DLD1 (cell line): ENCODE measurements around the gene SOX11.
"Not testable (repeated sequence)": the region's sequence is repeated elsewhere in the genome, so short reads cannot be mapped to it uniquely, and the experiment has no call there.

Experiments
- in situ Hi-C: cut with HindIII; loops from 2 replicates; pipeline ENCODE4 v1.10.0; 2017; ENCODE audit warnings: low sequenced_read_pairs

Gene SOX11

GRCh38 chr2:5691985-5692529 lies at the start of gene SOX11:
SOX11 (plus strand) TSS chr2:5692384; CDS start chr2:5692722, 338 bp downstream.
- in situ Hi-C loops: no loop called here

- in situ Hi-C loops: not testable (repeated sequence)
Measured at GRCh38 chr2:5652734-5653133, 39.5 kb upstream of the SOX11 start.

GRCh38 chr2:5653756-5654155 lies 38.4 kb upstream of the SOX11 start:
- in situ Hi-C loops: not testable (repeated sequence)

DNA sequence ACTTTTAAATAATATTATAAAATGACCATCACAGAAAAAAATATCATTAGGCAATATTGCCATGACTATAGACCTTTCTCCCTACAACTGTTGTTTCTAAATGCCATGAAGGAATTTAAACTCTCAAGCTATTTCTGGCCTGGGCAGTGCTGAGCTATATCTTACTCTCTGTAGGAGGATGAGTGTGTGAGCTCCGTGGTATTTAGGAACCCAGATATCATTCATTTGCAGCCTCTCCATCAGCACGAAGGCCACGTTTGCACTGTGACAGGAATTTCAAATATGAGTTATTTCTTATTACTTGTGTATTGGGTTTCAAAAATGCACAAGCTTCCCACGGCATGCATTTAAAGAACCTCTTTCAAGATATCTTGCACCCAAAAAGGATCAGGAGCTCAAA lies 35.0 kb upstream of the SOX11 start:
- in situ Hi-C loops: no loop called here

GRCh38 chr2:5660591-5660990 lies 31.6 kb upstream of the SOX11 start:
- in situ Hi-C loops: no loop called here

DNA sequence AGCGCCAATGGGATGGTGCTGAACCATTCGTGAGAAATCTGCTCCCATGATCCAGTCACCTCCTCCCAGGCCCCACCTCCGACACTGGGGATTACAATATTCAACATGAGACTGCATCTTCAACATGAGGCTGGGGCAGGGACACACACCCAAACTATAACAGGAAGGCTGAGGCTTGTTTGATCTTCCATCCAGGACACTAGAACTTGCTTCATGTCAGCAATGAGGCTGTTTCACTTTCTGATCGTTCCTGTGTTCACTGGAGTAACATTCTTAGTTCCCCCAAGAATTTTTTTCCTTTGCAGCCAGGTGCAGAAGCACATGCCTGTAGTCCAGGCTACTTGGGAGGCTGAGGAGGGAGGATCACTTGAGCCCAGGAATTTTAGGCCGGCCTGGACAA lies 30.8 kb upstream of the SOX11 start:
- in situ Hi-C loops: no loop called here

GRCh38 chr2:5664278-5664681 lies 27.9 kb upstream of the SOX11 start:
- in situ Hi-C loops: no loop called here

DNA sequence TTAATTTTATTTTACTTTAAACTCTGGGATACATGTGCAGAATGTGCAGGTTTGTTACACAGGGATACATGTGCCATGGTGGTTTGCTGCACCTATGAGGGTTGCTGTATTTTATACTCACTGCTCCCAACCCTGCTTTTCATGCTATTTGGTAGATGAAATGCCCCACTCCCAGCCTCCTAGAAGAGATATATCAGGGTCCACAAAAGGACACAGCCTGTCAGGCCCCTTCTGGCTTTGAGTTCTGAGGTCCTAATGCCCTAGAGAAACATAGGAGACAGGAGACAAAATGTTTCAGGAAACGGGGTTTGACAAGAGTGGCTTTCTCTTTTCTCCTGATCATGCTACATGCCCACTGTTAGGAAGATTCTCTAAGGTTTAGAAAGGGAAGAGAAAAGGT lies 27.1 kb upstream of the SOX11 start:
- in situ Hi-C loops: no loop called here

DNA sequence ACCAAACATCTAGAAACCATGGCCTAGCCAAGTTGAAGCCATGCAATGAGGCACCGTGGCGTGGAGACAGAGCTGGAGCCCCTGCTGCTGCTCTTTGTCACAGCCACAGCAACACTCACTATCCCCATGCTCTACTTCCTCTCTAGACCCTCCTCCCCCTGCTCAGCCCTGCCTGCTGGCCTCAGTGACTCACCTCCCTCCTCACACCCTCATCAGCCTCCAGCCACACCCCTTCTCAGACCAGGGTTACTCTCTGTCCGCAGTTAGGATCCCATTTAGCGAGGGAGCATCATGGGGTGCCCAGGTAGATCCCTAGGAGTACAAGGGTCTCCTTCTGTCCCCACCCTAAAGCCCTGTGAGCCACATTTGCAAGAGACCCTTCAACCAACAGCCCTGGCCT lies 25.4 kb upstream of the SOX11 start:
- in situ Hi-C loops: no loop called here

DNA sequence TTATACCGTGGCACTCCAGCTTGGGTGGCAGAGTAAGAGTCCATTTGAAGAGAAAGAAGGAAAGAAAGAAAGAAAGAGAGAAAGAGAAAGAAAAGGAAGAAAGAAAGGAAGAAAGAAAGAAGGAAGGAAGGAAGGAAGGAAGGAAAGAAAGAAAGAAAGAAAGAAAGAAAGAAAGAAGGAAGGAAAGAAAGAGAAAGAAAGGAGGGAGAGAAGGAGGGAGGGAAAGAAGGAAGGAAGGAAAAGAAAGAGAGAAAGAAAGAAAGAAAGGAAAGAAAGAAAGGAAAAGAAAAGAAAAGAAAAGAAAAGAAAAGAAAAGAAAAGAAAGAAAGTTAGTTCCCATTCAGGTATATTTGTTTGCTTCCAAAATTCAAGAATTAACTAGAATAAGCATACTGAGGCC lies 24.5 kb upstream of the SOX11 start:
- in situ Hi-C loops: not testable (repeated sequence)

- in situ Hi-C loops: no loop called here
Measured at GRCh38 chr2:5668682-5669250, 23.4 kb upstream of the SOX11 start.

GRCh38 chr2:5672749-5673144 lies 19.4 kb upstream of the SOX11 start:
- in situ Hi-C loops: no loop called here

DNA sequence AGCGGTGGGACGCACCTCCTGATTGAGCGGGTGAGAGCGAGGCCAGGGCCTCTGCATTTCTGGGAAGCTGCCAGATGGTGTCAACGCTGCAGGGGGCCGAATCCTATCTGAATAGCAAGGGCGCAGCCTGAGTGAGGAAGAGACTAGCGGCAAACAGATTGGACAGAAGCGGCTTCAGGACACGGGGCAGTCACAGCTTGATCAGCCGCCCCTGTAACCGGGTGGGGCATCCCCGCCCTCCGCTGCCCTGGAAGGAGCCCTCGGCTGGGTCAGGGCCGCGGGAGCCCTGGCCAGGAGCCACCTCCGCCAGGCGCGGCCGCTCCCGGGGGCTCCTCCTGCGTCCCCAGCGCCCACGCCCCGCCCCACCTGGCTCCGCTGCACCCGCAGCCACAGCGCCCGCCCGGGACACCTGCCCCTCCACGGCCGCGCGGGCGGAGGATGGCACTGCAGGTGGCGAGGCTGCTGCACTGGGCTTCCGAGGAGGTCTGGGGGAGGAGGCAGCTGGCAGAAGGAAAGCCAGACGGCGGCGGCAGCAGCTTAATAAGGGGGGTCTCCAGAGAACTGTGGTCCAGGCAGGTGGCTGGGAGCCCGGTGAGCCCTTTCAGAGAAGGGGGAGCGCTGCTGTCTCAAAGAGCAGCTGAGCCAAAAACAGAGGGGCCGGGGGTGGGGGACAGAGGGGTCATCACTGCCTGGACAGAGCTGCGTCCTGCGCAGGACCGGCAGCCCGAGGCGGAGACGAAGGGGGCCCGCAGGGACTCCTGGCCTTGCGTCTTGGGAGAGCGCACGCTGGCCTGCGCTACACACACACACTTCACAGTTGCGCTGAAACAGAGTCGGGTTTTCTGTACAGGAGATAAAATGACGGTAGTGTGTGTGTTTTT lies 18.8 kb upstream of the SOX11 start:
- in situ Hi-C loops: no loop called here

DNA sequence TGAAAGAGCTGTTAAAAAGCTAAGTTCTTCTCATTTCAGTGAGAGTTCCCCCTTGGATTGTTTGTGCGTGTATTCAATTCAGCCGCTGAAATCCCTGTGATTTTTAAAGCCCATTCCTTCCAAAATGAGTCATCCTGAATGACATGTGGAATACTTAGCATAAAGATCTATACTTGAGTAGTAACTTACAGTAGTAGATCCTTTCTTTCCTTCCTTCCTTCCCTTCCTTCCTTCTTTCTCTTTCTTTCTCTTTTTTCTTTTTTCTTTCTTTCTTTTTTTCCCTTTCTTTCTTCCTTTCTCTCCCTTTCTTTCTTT lies 18.2 kb upstream of the SOX11 start:
- in situ Hi-C loops: no loop called here

- in situ Hi-C loops: no loop called here
Measured at GRCh38 chr2:5677133-5677532, 15.1 kb upstream of the SOX11 start.

- in situ Hi-C loops: no loop called here
Measured at GRCh38 chr2:5683471-5683870, 8.7 kb upstream of the SOX11 start.

DNA sequence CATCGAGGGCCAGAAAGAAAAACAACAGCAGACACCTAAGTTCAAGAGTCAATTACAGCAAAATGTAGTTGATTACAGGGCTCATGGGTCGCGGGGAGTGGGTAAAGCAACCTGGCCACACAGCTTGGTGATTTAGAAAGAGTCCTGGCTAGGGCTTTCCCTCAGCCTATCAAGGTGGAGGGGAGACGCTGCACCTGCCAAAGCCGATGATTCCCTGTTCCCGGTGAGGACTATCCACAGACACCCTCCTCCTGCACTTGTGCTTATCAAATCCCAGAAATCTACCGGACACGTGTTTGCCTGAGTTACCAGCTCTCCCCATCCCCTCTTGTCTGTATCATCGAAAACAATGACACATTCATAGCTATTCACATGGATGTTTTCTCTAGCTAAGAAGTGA lies 7.0 kb upstream of the SOX11 start:
- in situ Hi-C loops: no loop called here

DNA sequence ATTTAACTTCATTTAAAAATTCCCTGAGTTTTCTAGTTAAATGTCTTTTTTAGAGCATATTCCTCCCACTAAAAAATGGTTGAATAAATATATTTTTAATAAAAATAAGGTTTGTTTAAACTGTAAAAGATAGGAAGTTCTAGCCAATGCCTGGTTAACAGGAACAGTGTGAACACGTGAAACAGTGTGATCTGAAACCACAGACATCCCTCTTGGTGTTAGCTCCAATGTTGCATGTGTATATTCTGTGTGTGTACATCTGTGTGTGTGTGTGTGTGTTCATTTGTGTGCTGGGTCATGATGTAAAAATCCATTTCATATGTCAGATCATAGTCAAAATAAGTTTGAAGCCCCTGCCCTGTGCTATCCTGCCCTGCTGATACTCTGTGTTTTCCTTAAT lies 6.1 kb upstream of the SOX11 start:
- in situ Hi-C loops: no loop called here

- in situ Hi-C loops: no loop called here
Measured at GRCh38 chr2:5686536-5686935, 5.6 kb upstream of the SOX11 start.

- in situ Hi-C loops: no loop called here
Measured at GRCh38 chr2:5689750-5690149, 2.4 kb upstream of the SOX11 start.

GRCh38 chr2:5690286-5690685 lies 1.9 kb upstream of the SOX11 start:
- in situ Hi-C loops: no loop called here

DNA sequence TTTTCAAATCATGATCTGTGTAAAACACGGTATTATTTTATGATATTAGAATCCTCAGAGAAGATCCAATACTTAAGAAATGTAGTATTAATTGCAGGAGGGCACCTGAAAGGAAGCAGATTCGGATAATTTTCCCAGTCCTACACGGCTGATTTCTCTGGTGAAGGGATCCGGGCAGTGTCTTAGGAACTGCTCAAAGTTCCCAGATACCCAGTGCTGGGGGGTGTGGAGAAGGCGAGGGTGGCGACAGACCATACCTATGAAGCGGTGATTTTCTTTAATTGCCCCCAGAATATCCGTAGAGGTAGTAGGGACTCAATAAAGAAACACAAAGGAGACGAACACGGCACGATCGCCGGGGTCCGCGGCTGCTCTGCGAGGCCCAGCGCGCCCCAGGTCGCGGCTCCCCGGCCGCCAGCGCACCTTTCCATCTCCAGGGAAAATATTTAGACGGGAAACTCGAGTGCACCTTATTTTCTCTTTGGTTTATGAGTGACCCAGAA lies 1.4 kb upstream of the SOX11 start:
- in situ Hi-C loops: no loop called here
